ENCODE data around the gene SFMBT2. TPM values are rescaled to one million over a fixed set of nuclear protein-coding genes. Genes with fewer than 3 reads are reported as not detected.

SFMBT2 gene
- total RNA-seq, 1 experiment from 2014 or later = 1.3 TPM

- POLR2A ChIA-PET = interaction anchor here (0.6 kb wide), 1 partner anchor 84 kb away, joined by 3 read pairs; no protein-coding TSS in a partner anchor
- intact Hi-C loops (cut with micrococcal nuclease; ENCODE audit: unreplicated experiment) = no loop called here
- H3K27me3 ChIP-seq (ENCODE audit: control insufficient read depth, insufficient read depth, low read length) = no peaks in the 10 kb centered on the region
- TF ChIP-seq TCF7L2 (IDR thresholded peaks at IDR 0.05; ENCODE audit: low read depth, low read length) (no peak), SIN3A (IDR thresholded peaks at IDR 0.05; ENCODE audit: borderline replicate concordance, insufficient read depth, low read depth, low read length) (no peak), POLR2AphosphoS5 (IDR thresholded peaks at IDR 0.05; ENCODE audit: low read depth, low read length) (no peak), CTCF (IDR thresholded peaks at IDR 0.05) (no peak), REST (IDR thresholded peaks at IDR 0.05; ENCODE audit: insufficient read depth in 1 of 2, low read depth in 2 of 2, low read length in 1 of 2) (no peak)
- ATAC-seq = no peak
- DNase-seq (ENCODE audit: low read depth, low spot score) = no peak
- no peak overlapping the region for H3K4me3 ChIP-seq (ENCODE audit: low read depth in 2 of 2, low read length in 2 of 2)
- H3K36me3 ChIP-seq (ENCODE audit: control insufficient read depth, insufficient read depth, low read length) = no peaks in the 10 kb centered on the region
- in situ Hi-C loops (cut with HindIII; ENCODE audit: low pct_unique_long_range_greater_than_20kb, low sequenced_read_pairs) = no loop called here
- no peak overlapping the region for H3K27ac ChIP-seq (ENCODE audit: low read length)
- H3K4me1 ChIP-seq (ENCODE audit: control insufficient read depth, insufficient read depth, low read length) = no peaks in the 10 kb centered on the region
- no TSS peak for BruUV-seq (replicated peaks)
- H3K9me3 ChIP-seq (ENCODE audit: control insufficient read depth, insufficient read depth, low read depth, low read length) = no peaks in the 10 kb centered on the region
- CTCF ChIA-PET = no interaction called here
Observed at GRCh38 chr10:7255517-7255916, 155.3 kb downstream of the SFMBT2 start.

- no TSS peak for BruUV-seq (replicated peaks)
- POLR2A ChIA-PET = no interaction called here
- in situ Hi-C loops (cut with HindIII; ENCODE audit: low pct_unique_long_range_greater_than_20kb, low sequenced_read_pairs) = no loop called here
Observed at GRCh38 chr10:7251696-7252465, 159.0 kb downstream of the SFMBT2 start.

More at GRCh38 chr10:7251696-7252465, 159.0 kb downstream of the SFMBT2 start:
- CTCF ChIA-PET = no interaction called here
- Histone ChIP-seq H3K4me1 (ENCODE audit: control insufficient read depth, insufficient read depth, low read length) (no peaks in the 10 kb centered on the region), H3K27ac (ENCODE audit: low read length) (no peak overlapping the region), H3K27me3 (ENCODE audit: control insufficient read depth, insufficient read depth, low read length) (no peaks in the 10 kb centered on the region), H3K4me3 (ENCODE audit: low read depth in 2 of 2, low read length in 2 of 2) (no peak overlapping the region), H3K36me3 (ENCODE audit: control insufficient read depth, insufficient read depth, low read length) (no peaks in the 10 kb centered on the region), H3K9me3 (ENCODE audit: control insufficient read depth, insufficient read depth, low read depth, low read length) (no peaks in the 10 kb centered on the region)
- intact Hi-C loops (cut with micrococcal nuclease; ENCODE audit: unreplicated experiment) = no loop called here
- no peak for DNase-seq (ENCODE audit: low read depth, low spot score)
- no peak for ATAC-seq
- no peak for TF ChIP-seq SIN3A (IDR thresholded peaks at IDR 0.05; ENCODE audit: borderline replicate concordance, insufficient read depth, low read depth, low read length)
- no peak for TF ChIP-seq CTCF (IDR thresholded peaks at IDR 0.05)
- TF ChIP-seq POLR2AphosphoS5 (IDR thresholded peaks at IDR 0.05; ENCODE audit: low read depth, low read length) = no peak
- TF ChIP-seq TCF7L2 (IDR thresholded peaks at IDR 0.05; ENCODE audit: low read depth, low read length) = no peak
- no peak for TF ChIP-seq REST (IDR thresholded peaks at IDR 0.05; ENCODE audit: insufficient read depth in 1 of 2, low read depth in 2 of 2, low read length in 1 of 2)

Data from Panc1 (cell line).